Activated T-cell treated with anti-CD3 and anti-CD28 coated beads for 1 hour (primary cell): ENCODE data around the gene DDX20.

Experiments used
- DNase-seq: peaks from one replicate; pipeline ENCODE4 v3.0.0-alpha.2; 2020; ENCODE audit warnings: low read depth

Gene DDX20, protein sequence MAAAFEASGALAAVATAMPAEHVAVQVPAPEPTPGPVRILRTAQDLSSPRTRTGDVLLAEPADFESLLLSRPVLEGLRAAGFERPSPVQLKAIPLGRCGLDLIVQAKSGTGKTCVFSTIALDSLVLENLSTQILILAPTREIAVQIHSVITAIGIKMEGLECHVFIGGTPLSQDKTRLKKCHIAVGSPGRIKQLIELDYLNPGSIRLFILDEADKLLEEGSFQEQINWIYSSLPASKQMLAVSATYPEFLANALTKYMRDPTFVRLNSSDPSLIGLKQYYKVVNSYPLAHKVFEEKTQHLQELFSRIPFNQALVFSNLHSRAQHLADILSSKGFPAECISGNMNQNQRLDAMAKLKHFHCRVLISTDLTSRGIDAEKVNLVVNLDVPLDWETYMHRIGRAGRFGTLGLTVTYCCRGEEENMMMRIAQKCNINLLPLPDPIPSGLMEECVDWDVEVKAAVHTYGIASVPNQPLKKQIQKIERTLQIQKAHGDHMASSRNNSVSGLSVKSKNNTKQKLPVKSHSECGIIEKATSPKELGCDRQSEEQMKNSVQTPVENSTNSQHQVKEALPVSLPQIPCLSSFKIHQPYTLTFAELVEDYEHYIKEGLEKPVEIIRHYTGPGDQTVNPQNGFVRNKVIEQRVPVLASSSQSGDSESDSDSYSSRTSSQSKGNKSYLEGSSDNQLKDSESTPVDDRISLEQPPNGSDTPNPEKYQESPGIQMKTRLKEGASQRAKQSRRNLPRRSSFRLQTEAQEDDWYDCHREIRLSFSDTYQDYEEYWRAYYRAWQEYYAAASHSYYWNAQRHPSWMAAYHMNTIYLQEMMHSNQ

GRCh38 chr1:111755331-111756123, at the start of gene DDX20:
DDX20 (plus strand) TSS chr1:111755901; CDS start chr1:111755925, 24 bp downstream.
- peak; percentile 90 for DNase-seq

DNA sequence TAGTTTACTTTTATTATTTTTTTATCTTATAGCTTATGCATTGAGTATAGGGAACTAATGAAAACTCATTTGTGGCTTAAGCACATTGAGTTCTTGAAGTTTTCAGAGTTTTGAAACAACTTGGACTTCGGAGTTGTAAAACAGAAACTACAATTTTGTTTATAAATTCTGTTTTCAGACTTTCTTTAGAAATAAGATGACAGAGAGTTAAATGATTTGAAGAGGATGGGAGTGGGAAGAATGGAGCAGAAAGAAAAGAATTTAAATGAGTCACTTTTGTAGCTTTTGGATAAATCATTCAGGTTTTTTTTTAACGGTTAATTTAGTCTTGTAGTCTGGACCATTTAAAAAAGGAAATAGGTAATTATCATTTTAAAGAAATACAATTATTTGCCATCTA, 48.8 kb upstream of the DDX20 start:
- DNase-seq: no peak

DNA sequence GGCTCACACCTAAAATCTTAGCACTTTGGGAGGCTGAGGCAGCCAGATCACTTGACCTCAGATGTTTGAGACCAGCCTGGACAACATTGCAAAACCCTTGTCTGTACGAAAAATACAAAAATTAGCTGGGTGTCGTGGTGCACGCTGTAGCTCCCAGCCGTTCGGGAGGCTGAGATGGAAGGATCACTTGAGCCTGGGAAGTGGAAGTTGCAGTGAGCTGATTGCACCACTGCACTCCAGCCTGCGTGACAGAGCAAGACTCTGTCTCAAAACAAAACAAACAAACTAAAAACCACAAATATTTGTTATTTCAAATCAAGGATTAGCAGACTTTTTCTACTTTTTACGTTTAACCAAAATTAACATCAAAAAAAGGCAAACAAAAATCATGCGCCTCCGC, 47.8 kb upstream of the DDX20 start:
- DNase-seq: no peak

- no peak for DNase-seq
Observed at GRCh38 chr1:111709986-111710385, 45.7 kb upstream of the DDX20 start.

DNA sequence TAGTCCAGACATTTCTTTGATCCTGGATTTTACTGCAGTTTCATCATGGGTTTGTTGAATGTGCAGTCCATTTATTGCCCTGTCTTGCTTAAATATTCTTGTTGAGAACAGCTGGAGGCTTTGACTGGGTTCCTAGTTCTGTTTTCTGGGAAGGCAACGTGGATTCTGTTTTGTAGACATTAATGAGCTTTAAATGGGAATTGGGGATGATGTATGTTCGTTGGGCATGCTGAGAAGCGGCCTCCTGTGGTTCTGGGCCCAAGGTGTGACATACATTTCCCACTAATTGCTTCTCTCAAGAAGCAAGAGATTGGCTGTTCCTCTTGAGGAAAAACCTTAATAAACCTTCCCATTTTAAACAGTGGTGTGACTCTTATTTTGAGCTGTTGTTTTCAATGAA, 39.4 kb upstream of the DDX20 start:
- DNase-seq: no peak

DNA sequence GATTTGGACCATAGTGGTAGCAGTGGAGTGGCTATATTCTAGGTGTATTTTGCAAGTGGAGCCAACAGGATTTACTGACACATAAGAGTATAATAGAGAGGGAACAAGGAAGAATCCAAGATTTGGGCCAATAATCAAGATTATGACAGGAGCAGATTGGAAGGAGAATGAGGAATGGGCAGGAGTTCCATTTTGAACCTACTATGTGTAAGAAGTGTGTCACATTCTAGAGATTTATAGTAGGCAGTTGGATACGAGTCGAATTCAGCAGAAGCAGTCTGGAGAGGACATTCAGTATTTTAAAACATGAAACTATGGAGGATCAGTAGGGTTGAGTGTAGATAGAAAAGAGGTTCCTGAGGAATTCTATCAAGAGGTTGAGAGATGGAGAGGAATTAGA, 38.3 kb upstream of the DDX20 start:
- no peak for DNase-seq

DNA sequence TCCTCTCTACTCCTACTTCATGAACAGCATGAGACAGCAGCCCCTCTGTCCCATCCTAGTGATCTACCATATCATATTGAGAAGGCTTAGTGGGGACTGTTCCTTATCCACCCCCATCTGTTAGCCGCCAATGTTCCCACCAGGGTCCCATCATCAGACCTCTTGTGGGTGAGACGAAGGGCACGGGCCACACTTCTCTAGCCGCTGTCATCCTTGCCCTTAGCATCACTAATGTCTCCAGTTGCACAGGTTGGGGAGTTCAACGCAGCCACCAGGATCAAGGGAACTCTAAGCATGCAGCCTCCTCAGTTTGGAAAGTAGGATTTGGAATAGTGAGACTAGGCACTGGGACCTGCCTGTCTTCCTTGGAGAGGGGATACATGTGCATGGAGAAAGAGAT, 36.6 kb upstream of the DDX20 start:
- DNase-seq: no peak

DNA sequence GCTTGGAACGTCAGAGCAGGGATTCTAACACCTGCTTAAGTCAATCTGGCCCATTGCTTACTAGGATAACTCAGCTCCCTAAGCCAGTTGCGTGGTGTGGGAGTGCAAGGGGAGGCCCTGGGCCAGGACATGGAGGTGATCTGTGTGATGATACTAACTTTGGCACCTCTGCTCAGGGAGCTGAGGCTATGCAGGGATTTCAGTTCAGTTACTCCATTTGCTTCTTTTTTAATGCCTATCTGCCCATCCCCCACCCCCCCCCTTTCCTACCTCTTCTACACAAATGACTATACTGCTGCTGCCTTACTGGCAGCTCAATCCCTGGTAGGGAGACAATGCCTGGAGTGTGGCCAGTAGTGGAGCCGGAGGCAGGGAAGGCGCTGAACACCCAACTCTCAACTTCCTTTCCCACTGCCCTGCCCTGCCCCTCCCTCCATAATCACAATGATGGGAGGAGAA, 36.0 kb upstream of the DDX20 start:
- no peak for DNase-seq

DNA sequence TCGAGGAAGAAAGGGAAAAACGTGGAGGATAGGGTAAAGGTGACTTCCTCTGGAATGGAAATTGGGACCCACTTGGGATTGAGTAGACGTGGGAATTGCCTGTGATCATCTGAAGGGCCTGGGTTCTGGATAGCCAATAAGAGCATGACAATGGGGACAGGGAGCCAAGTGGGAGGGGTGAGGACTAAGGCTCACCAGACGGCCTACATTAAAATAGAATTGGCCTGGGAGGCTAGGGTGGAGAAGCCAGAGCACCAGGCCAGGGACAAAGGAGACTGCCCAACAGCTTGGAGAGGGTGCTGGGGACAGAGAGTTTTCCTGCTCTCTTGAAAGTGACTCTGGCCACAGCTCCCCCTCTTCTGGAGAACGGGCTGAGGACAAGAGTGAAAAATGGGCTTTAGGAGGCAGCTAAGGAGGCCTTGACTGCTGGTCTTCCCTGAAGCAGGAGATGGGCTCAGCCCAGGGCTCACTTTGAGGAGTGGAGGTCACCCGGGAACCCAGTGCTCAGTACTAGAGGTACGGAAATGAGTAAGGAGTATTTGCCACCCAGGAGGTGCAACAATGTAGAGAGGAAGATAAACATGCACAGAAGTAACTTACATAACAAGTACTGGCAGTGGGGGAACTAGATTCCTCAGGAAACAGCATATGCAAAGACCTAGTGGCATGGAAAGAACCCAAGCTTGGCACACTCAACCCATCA, 35.3 kb upstream of the DDX20 start:
- no peak for DNase-seq

DNA sequence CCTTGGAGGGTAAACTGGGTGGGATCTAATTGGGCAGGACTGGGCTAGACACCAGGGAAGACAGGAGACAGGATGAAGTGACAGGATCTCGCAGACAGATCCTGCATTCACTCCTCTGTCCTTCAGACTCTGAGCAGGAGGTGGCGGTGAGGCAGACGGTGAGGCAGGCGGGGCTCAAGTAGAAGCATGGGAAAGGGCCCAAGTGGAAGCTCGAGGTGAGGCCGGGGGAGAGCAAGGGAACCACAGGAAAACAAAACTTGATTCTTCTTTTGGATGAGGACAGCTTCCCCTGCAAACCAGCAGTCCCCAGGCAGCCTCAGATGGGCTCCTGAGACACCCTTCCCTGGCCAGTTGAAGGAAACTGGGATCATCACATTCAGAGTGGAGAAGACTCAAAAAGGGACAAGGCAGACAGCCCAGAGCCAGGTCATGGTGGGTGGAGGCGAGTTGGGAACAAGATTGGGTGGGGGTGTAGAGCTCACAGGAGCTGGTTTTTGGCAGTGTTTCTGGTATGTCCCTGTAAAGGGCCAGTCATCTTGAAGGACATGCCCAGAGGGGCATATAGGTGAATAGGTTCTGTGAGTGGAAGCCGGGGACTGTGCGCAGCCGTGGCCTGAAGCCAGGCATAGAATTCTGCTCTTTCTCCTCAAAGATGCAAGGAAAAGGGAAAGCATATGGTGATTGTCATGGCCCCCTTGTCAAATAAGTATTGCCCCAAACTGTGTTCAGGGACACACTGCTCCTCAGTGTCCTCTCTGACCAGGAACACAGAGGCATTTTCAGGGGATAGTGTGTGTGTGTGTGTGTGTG, 34.5 kb upstream of the DDX20 start:
- no peak for DNase-seq

DNA sequence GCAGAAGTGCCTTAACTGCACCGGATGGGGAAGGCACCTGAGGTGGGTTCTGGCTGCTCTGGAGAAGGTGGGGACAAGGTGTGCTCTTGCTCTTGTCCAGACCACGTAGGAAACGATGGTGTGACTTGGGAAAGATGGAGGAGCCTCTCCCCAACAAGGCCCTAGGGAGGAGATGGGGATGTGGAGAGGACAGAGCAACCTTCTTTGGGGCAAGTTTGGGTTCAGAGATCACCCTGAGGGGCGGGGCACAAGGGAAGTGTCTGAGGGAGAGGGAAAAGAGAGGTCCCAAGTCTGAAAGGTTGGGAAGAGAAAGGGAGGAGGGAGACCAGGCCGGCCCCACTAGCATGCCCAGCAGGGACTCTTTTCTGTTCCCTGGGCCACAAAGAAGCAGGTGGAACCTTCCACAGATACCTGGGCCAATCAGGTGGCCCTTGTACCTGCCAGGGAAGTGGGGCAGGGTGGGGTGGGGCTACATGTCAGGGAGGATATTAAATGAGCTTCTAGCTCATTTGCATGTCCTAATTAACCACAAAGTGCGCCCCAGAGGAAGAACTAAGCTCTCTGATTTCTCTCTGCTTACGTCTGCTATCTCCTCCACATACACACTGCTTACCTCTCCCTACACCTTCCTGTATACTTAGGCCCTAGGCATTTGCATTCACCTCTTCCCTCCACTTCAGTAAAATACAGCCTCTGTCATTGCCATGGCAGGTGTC, 32.5 kb upstream of the DDX20 start:
- DNase-seq: no peak

GRCh38 chr1:111723871-111724270, 31.8 kb upstream of the DDX20 start:
- no peak for DNase-seq

- no peak for DNase-seq
Observed at GRCh38 chr1:111725192-111725591, 30.5 kb upstream of the DDX20 start.

- no peak for DNase-seq
Observed at GRCh38 chr1:111727056-111727455, 28.6 kb upstream of the DDX20 start.

DNA sequence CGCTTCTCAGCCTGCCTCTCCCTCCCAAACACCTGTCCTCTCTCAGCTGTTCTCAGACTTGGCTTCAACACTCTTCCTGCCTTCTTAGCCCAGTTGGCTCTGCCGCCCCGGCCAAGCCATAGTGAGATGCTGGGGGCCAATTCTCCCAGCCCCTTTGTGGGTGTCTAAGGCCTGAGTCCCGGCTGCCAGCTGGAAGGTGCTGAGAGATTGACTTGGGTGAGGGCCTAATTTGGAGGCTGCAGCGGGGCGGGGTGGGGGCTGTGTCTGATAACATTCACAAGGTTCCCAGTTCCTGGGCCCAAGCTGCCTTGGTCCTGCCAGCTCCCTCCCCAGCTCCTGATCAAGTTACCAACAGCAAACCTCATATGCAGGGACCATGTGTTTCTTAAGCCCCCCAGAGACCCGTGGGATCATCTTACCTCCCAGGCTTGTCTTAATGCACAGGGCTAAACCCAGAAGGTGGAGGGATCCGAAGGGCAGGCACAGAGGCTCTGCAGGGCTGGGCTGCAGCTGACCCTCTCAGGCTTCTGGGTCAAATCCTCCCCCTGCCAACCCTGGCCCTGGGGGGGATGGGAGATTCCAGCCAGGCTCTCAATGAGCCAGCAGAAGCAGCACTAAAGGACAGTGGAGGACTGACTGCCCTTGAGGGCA, 26.3 kb upstream of the DDX20 start:
- DNase-seq: no peak

DNA sequence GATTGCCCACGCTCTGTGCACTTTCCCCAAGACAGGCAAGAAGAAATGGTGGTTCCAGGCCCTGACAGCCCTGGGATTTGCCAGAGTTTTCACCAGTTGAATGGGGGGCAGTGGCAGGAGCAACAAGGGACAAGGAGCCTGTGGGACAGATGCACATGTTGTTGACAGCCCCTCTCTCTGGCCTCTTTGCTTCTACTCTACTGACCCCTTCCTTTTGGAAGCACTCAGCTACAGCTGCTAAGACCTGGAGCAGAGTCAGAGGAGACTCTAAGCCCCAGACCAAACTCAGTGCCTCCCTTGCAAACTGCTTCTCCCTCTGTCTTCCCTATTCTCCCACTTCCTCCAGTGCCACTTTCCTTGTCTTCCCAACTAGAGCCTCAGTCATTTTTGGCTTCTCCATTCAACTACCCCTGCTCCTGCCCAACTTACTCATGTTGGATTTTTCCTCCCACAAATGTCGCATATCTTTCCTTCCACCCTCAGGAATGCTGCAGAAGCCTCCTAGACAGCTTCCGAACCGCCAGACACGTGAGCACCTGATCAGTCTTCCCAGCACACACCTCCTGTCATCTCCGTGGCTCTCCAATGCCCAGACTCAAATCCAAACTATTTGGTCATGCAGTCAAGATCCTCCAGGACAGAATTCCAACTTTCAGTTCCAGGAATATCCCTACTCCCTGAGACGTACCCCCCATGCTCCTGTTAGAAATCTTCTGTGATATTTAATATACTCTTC, 25.6 kb upstream of the DDX20 start:
- DNase-seq: no peak

GRCh38 chr1:111730706-111731105, 25.0 kb upstream of the DDX20 start:
- DNase-seq: no peak

DNA sequence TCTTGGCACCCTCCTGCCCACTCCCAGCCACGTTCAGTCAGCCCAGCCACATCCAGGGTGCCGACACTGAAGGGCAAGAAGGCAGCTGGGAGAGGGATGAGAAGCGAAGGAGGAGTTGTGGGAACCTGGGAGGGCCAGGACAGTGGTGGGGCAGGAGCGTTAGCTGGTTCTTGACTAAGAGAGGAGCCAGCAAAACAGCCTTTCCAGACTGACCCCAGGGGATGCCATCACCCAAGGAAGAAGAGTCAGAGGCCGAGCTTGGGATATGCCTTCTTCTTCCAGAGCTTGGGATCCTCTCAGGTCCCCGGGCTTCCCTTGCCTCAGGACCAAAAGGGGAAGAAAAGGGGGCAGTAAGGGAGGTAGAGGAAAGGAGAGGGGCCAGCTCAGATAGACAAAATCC, 23.7 kb upstream of the DDX20 start:
- no peak for DNase-seq

DNA sequence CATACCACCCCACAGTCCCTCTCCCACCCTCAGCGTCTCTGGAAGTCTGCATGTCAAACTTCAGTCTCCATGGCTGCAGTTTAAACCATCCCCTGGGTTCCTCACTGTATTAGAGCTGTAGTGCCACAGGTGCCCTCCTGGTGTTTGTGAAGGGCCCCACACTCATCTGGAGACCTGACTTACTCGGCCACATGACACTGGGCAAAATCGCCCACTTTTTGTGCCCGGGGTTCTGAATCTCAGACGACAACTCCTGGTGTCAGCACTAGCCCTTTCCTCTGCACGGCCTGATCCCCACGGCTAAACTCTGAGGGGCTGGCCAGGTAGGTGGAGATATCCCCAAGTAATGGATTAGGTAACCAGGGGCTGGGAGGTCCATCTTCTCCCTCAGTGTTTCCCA, 23.0 kb upstream of the DDX20 start:
- DNase-seq: no peak
